IMR-90 (cell line): ENCODE measurements around the gene ANXA1. TPM values are rescaled to one million over a fixed set of nuclear protein-coding genes. Genes with fewer than 3 reads are reported as not detected.
A peak's percentile ranks its signal among the peaks of the same experiment; 100 is the strongest.

Experiments used
- ATAC-seq: fragments of 200-7000 bp; cut with Tn5 transposase; 2 replicates; pipeline ENCODE4 v1.9.1; 2020; ENCODE audit warnings: low read depth, mild to moderate bottlenecking, moderate library complexity
- BruUV-seq: library from RNA; stranded (reverse); fragments of 400-500 nt; replicated peaks from 2 replicates; lab custom pipeline; 2021; lab: Mats Ljungman, UMichigan
- CTCF ChIA-PET: fragments of 300-600 bp; formaldehyde crosslinking; extraction: SDS; loops from one replicate; lab custom pipeline; 2021; ENCODE audit warnings: antibody characterized with exemption; lab: Yijun Ruan, JAX
- POLR2A ChIA-PET: fragments of 300-600 bp; sonication (Branson Sonifier 250); formaldehyde crosslinking; loops from one replicate; lab custom pipeline; 2022; ENCODE audit warnings: antibody characterized with exemption; ENCODE audit not compliant: unreplicated experiment; lab: Charles Lee
- DNase-seq: peaks from one replicate; pipeline ENCODE4 v3.0.0; 2013
- H2AFZ ChIP-seq: replicated peaks from 2 replicates; pipeline ENCODE3; 2013; ENCODE audit warnings: low read length, mild to moderate bottlenecking; ENCODE audit not compliant: poor library complexity
- H2AK5ac ChIP-seq: 2 replicates; pipeline ENCODE4 v1.6.1; 2013; ENCODE audit warnings: low read depth, low read length, inconsistent platforms
- H2AK9ac ChIP-seq: replicated peaks from 2 replicates; pipeline ENCODE3; 2013; ENCODE audit warnings: mild to moderate bottlenecking, low read depth, low read length, moderate library complexity; ENCODE audit not compliant: poor library complexity
- H2BK120ac ChIP-seq: 2 replicates; pipeline ENCODE4 v1.6.1; 2013; ENCODE audit warnings: low read depth, low read length, inconsistent platforms
- H2BK15ac ChIP-seq: 3 replicates; pipeline ENCODE4 v1.6.1; 2013; ENCODE audit warnings: low read depth, low read length, inconsistent platforms
- H2BK20ac ChIP-seq: 2 replicates; pipeline ENCODE4 v1.6.1; 2013; ENCODE audit warnings: low read depth, mild to moderate bottlenecking, inconsistent platforms, low read length, moderate library complexity
- H2BK5ac ChIP-seq: 2 replicates; pipeline ENCODE4 v1.6.1; 2013; ENCODE audit warnings: mild to moderate bottlenecking, low read depth, low read length, inconsistent platforms; ENCODE audit not compliant: poor library complexity, severe bottlenecking
- H3K14ac ChIP-seq: replicated peaks from 2 replicates; pipeline ENCODE4 v1.6.1; 2013; ENCODE audit warnings: low read depth, low read length, inconsistent platforms
- H3K18ac ChIP-seq: 2 replicates; pipeline ENCODE4 v1.6.1; 2013; ENCODE audit warnings: low read depth, low read length, control low read depth
- H3K23ac ChIP-seq: 2 replicates; pipeline ENCODE4 v1.6.1; 2013; ENCODE audit warnings: low read depth, low read length, inconsistent platforms
- H3K27ac ChIP-seq: 2 replicates; pipeline ENCODE4 v1.5.1; 2013; ENCODE audit warnings: mild to moderate bottlenecking, control low read depth, low read length; ENCODE audit not compliant: insufficient read depth
- H3K27me3 ChIP-seq: 2 replicates; pipeline ENCODE4 v1.6.1; 2013; ENCODE audit warnings: low read length; ENCODE audit not compliant: control insufficient read depth, insufficient read depth
- H3K36me3 ChIP-seq: 2 replicates; pipeline ENCODE4 v1.6.1; 2013; ENCODE audit warnings: low read length, mixed read lengths; ENCODE audit not compliant: control insufficient read depth, insufficient read depth
- H3K4ac ChIP-seq: 2 replicates; pipeline ENCODE4 v1.6.1; 2013; ENCODE audit warnings: low read depth, low read length, inconsistent platforms
- H3K4me1 ChIP-seq: 2 replicates; pipeline ENCODE4 v1.6.1; 2013; ENCODE audit warnings: low read length, mixed read lengths; ENCODE audit not compliant: control insufficient read depth, insufficient read depth
- H3K4me2 ChIP-seq: 2 replicates; pipeline ENCODE4 v1.6.1; 2013; ENCODE audit warnings: low read depth, mild to moderate bottlenecking, control low read depth, low read length, moderate library complexity
- H3K4me3 ChIP-seq: 2 replicates; pipeline ENCODE4 v1.5.1; 2013; ENCODE audit warnings: low read depth, mild to moderate bottlenecking, control low read depth, low read length, moderate library complexity; ENCODE audit not compliant: insufficient read depth
- H3K56ac ChIP-seq: 2 replicates; pipeline ENCODE4 v1.6.1; 2013; ENCODE audit warnings: low read length, inconsistent platforms; ENCODE audit not compliant: insufficient read depth; ENCODE audit errors: extremely low read depth
- H3K79me1 ChIP-seq, 2 experiments: 2 replicates each; pipeline ENCODE4 v1.6.1; 2013; ENCODE audit warnings: low read length in 2 of 2, inconsistent platforms in 1 of 2, low read depth in 1 of 2
- H3K9ac ChIP-seq: 2 replicates; pipeline ENCODE4 v1.6.1; 2013; ENCODE audit warnings: low read depth, low read length, control low read depth
- H3K9me1 ChIP-seq: 2 replicates; pipeline ENCODE4 v1.6.1; 2013; ENCODE audit warnings: low read length, inconsistent platforms; ENCODE audit not compliant: insufficient read depth
- H3K9me3 ChIP-seq: 2 replicates; pipeline ENCODE4 v1.6.1; 2013; ENCODE audit warnings: low read length; ENCODE audit not compliant: control insufficient read depth, insufficient read depth
- H4K20me1 ChIP-seq: 2 replicates; pipeline ENCODE4 v1.6.1; 2013; ENCODE audit warnings: low read length, inconsistent platforms; ENCODE audit not compliant: insufficient read depth
- H4K5ac ChIP-seq: 2 replicates; pipeline ENCODE4 v1.6.1; 2013; ENCODE audit warnings: mild to moderate bottlenecking, low read depth, low read length, control low read depth
- H4K8ac ChIP-seq, 2 experiments: 2 replicates each; pipeline ENCODE4 v1.6.1; 2013; ENCODE audit warnings: low read depth in 2 of 2, low read length in 2 of 2, control low read depth in 1 of 2, inconsistent platforms in 1 of 2
- H4K91ac ChIP-seq: 2 replicates; pipeline ENCODE4 v1.6.1; 2013; ENCODE audit warnings: low read depth, low read length, inconsistent platforms; ENCODE audit not compliant: insufficient read depth
- CHD1 ChIP-seq: IDR thresholded peaks from 2 replicates; pipeline ENCODE4 v1.6.1; 2012; ENCODE audit warnings: low read depth, low read length, improper control_type of control experiment
- CTCF ChIP-seq: conservative IDR thresholded peaks from 2 replicates; pipeline ENCODE4 v1.5.1; 2012; ENCODE audit warnings: mild to moderate bottlenecking, low read depth, low read length, improper control_type of control experiment
- MAFK ChIP-seq: IDR thresholded peaks from 2 replicates; pipeline ENCODE4 v1.6.1; 2012; ENCODE audit warnings: low read depth, low read length, improper control_type of control experiment
- RAD21 ChIP-seq: IDR thresholded peaks from 2 replicates; pipeline ENCODE4 v1.6.1; 2012; ENCODE audit warnings: low read length, improper control_type of control experiment
- SMC3 ChIP-seq: fragments of 150-350 bp; IDR thresholded peaks from 2 replicates; pipeline ENCODE4 v1.6.1; 2016; ENCODE audit warnings: low read depth, mild to moderate bottlenecking, antibody characterized with exemption, low read length, moderate library complexity
- WGBS, 2 experiments: methylation state at CpG; one replicate each; pipeline versions ENCODE4 v1.1.5 to v1.1.7; 2013; ENCODE audit warnings: missing lambda C conversion rate in 2 of 2; ENCODE audit not compliant: insufficient read length in 1 of 2; ENCODE audit errors: extremely low coverage in 2 of 2; 5-methylcytosine and 5-hydroxymethylcytosine counted together
- dilution Hi-C: fragments of 300-500 bp; cut with HindIII; formaldehyde crosslinking; loops from one replicate; pipeline ENCODE4 v1.14.3; 2018; ENCODE audit warnings: low sequenced_read_pairs; ENCODE audit not compliant: unreplicated experiment
- in situ Hi-C: fragments of 300-500 bp; cut with MboI; formaldehyde crosslinking; loops from 3 replicates; pipeline ENCODE4 v1.14.3; 2019; ENCODE audit warnings: low sequenced_read_pairs, inconsistent platforms, mixed read lengths
- intact Hi-C: fragments of 100-400 bp; cut with micrococcal nuclease; formaldehyde crosslinking; loops from 2 replicates; pipeline ENCODE4 v1.10.0; 2022
- polyA plus RNA-seq, 3 experiments: library from polyadenylated mRNA; depleted of rRNA; stranded (reverse); fragments of >200 nt; gene quantifications; 2 replicates each; pipeline ENCODE4 v1.2.3, GENCODE V29; 2012; ENCODE audit warnings: low replicate concordance in 1 of 3
- total RNA-seq: library from RNA; depleted of rRNA; stranded (reverse); fragments of >200 nt; gene quantifications from 2 replicates; pipeline ENCODE4 v1.2.3, GENCODE V29; 2012

Gene ANXA1
- total and polyA plus RNA-seq, 2 of the 4 experiments (the other 2 are of a cell fraction) = 520 to 583 TPM

- no peak overlapping the region for H3K14ac ChIP-seq
- H2BK15ac ChIP-seq = no peak overlapping the region
- H2BK120ac ChIP-seq = no peak overlapping the region
- no peaks in the 10 kb centered on the region for H3K79me1 ChIP-seq
- H3K4me3 ChIP-seq = no peak overlapping the region
- dilution Hi-C loops (no loop called here), intact Hi-C loops (loop anchor here (1.0 to 5.0 kb wide), 3 partner anchors 1370 to 1542 kb away; no protein-coding TSS in a partner anchor), in situ Hi-C loops (loop anchor here (25.0 kb wide), 1 partner anchor 1361 kb away; no protein-coding TSS in a partner anchor)
- no peak overlapping the region for H2AFZ ChIP-seq
- no peak overlapping the region for H2AK9ac ChIP-seq
- H4K20me1 ChIP-seq = no peaks in the 10 kb centered on the region
- no peak overlapping the region for H3K23ac ChIP-seq
- no peak overlapping the region for H2BK20ac ChIP-seq
- no peak overlapping the region for H3K27ac ChIP-seq
- H3K18ac ChIP-seq = no peak overlapping the region
- ChIA-PET POLR2A (no interaction called here), CTCF (interaction anchor here (0.6 to 1.5 kb wide), 6 partner anchors 14 to 1369 kb away, joined by 3 to 7 read pairs (median 4); no protein-coding TSS in a partner anchor)
- H3K9me3 ChIP-seq = no peaks in the 10 kb centered on the region
- H4K91ac ChIP-seq = no peak overlapping the region
- H3K4me1 ChIP-seq = no peaks in the 10 kb centered on the region
- WGBS, 2 experiments = 0% methylated on average over 2 of the region's 9 CpGs; no CpG with 5 or more reads in 1 of the 2 experiments
- no peak overlapping the region for H3K9ac ChIP-seq
- no peak overlapping the region for H4K8ac ChIP-seq
- no peak overlapping the region for H2BK5ac ChIP-seq
- TF ChIP-seq RAD21 (peak; percentile 63), MAFK (no peak), SMC3 (peak; percentile 28; the same call in 1 of the 2 replicates), CTCF (peak; percentile 64), CHD1 (no peak)
- no peaks in the 10 kb centered on the region for H3K27me3 ChIP-seq
- H4K5ac ChIP-seq = no peak overlapping the region
- no peak overlapping the region for H3K4me2 ChIP-seq
- no peak overlapping the region for H3K56ac ChIP-seq
- no peak overlapping the region for H2AK5ac ChIP-seq
- H3K9me1 ChIP-seq = no peaks in the 10 kb centered on the region
- no peak overlapping the region for H3K4ac ChIP-seq
- no TSS peak for BruUV-seq
- DNase-seq (peak; percentile 23), ATAC-seq (peak; percentile 29; the same call in 1 of the 2 replicates)
- H3K36me3 ChIP-seq = no peaks in the 10 kb centered on the region
Observed at GRCh38 chr9:73200694-73201452, 49.2 kb downstream of the ANXA1 start.
